Aorta (tissue), 5 donors: ENCODE measurements around the gene SPATA2L. TPM values are rescaled to one million over a fixed set of nuclear protein-coding genes. Genes with fewer than 3 reads are reported as not detected.
"Not testable (repeated sequence)": the region's sequence is repeated elsewhere in the genome, so short reads cannot be mapped to it uniquely, and the experiment has no call there.

Experiments
- ATAC-seq: fragments of 200-7000 bp; cut with Tn5 transposase; one replicate; pipeline ENCODE4 v1.9.1; 2022; ENCODE audit warnings: moderate library complexity; ENCODE audit not compliant: low FRiP score
- DNase-seq, 2 donors: peaks; one replicate each; pipeline ENCODE4 v3.0.0-alpha.2; 2020
- H3K27ac ChIP-seq, 2 donors: one replicate each; pipeline ENCODE4 v1.5.1; 2013; ENCODE audit warnings: low read length in 2 of 2, mild to moderate bottlenecking in 2 of 2, moderate library complexity in 2 of 2, control low read depth in 1 of 2, inconsistent platforms in 1 of 2, low read depth in 1 of 2
- H3K27me3 ChIP-seq, 2 donors: one replicate each; pipeline ENCODE4 v1.6.1; 2013; ENCODE audit warnings: control low read depth in 1 of 2, low read length in 1 of 2, mild to moderate bottlenecking in 1 of 2, moderate library complexity in 1 of 2; ENCODE audit not compliant: insufficient read depth in 2 of 2, control insufficient read depth in 1 of 2
- H3K36me3 ChIP-seq, 2 donors: one replicate each; pipeline ENCODE4 v1.6.1; 2013; ENCODE audit warnings: control low read depth in 1 of 2, low read length in 1 of 2, mild to moderate bottlenecking in 1 of 2; ENCODE audit not compliant: insufficient read depth in 2 of 2, control insufficient read depth in 1 of 2
- H3K4me1 ChIP-seq, 2 donors: one replicate each; pipeline ENCODE4 v1.6.1; 2013; ENCODE audit warnings: low read length in 2 of 2, control low read depth in 1 of 2, mild to moderate bottlenecking in 1 of 2, moderate library complexity in 1 of 2; ENCODE audit not compliant: insufficient read depth in 2 of 2, control insufficient read depth in 1 of 2
- H3K4me3 ChIP-seq, 2 donors: one replicate each; pipeline ENCODE4 v1.5.1; 2013; ENCODE audit warnings: low read length in 2 of 2, control low read depth in 1 of 2, mild to moderate bottlenecking in 1 of 2
- H3K9me3 ChIP-seq: one replicate; pipeline ENCODE4 v1.6.1; 2013; ENCODE audit warnings: mild to moderate bottlenecking, low read length; ENCODE audit not compliant: control insufficient read depth
- WGBS, 2 donors: extraction: QIAGEN DNeasy Blood & Tissue Kit; methylation state at CpG; one replicate each; pipeline ENCODE4 v1.1.7; 2013; 5-methylcytosine and 5-hydroxymethylcytosine counted together
- intact Hi-C, 2 donors: fragments of 100-400 bp; cut with DNase I; formaldehyde crosslinking; loops; one replicate each; pipeline versions ENCODE4 v1.14.2 to v1.15.0; 2022
- polyA plus RNA-seq, 2 donors: library from polyadenylated mRNA; stranded (reverse); fragments of 200-250 nt; gene quantifications; one replicate each; pipeline ENCODE4 v1.2.3, GENCODE V29; 2013
- total RNA-seq, 2 donors: library from RNA; stranded (reverse); fragmentation: NEBNext Ultra II Directional; extraction: Animal tissue kit (Norgen Biotek cat#: 25700); gene quantifications; one replicate each; pipeline ENCODE4 v1.2.1, GENCODE V29; 2021
- donor health status: healthy with polysubstance abuse.
- donor health status: Bipolar disorder and iron deficiency.
- donor health status: DM: no; HTN: no; CAD: no.
- donor health status: DM: no; HTN: no; CAD: no.
- donor health status: DM: yes; HTN: yes; CAD: no.

SPATA2L gene
- total and polyA plus RNA-seq, 4 donors, result 4.9 to 13.4 (median 10.5) TPM

DNA sequence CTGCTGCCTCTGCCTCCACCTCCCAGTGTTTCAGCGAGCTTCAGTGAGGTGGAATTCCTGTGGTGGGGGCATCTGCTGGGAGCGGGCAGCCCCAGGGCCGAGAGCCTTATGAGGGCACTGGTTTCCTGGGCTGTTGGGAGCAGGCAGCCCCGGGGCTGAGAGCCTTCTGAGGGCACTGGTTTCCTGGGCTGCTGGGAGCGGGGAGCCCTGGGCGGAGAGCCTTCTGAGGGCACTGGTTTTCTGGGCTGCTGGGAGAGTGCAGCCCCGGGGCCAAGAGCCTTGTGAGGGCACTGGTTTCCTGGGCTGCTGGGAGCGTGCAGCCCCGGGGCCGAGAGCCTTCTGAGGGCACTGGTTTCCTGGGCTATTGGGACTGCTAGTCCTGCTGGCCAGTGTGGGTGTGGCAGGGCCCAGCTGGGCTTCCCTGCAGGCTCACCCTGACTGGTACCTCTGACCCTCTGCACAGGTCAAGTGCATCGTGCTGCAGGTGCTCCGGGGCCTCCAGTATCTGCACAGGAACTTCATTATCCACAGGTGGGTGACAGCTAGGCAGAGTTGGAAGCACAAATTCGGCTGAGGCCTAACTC, 9.4 kb downstream of the SPATA2L start:
- ATAC-seq (no peak), DNase-seq (no peak)
- 93 to 94% methylated on average over 13 of the region's 13 CpGs for WGBS, 2 donors
- Histone ChIP-seq H3K4me3 (no peak overlapping the region), H3K36me3 (no peaks in the 10 kb centered on the region), H3K9me3 (no peaks in the 10 kb centered on the region), H3K27me3 (peaks cover 0 to 3% of the 10 kb centered on the region in 2 donors), H3K4me1 (no peaks in the 10 kb centered on the region), H3K27ac (no peak overlapping the region)
- intact Hi-C loops, result no loop called here

GRCh38 chr16:89691231-89691985, 10.1 kb downstream of the SPATA2L start:
- ATAC-seq (no peak), DNase-seq (no peak)
- 96 to 97% methylated on average over 21 of the region's 21 CpGs for WGBS, 2 donors
- Histone ChIP-seq H3K4me1 (no peaks in the 10 kb centered on the region), H3K4me3 (no peak overlapping the region), H3K9me3 (no peaks in the 10 kb centered on the region), H3K36me3 (no peaks in the 10 kb centered on the region), H3K27ac (no peak overlapping the region), H3K27me3 (peaks cover 0 to 3% of the 10 kb centered on the region in 2 donors)
- intact Hi-C loops, result no loop called here

- 89 to 93% methylated on average over 16 of the region's 16 CpGs for WGBS, 2 donors
- Histone ChIP-seq H3K27ac (no peak overlapping the region), H3K4me3 (no peak overlapping the region), H3K9me3 (no peaks in the 10 kb centered on the region), H3K27me3 (peaks cover 0 to under 1% of the 10 kb centered on the region in 2 donors), H3K36me3 (no peaks in the 10 kb centered on the region), H3K4me1 (no peaks in the 10 kb centered on the region)
- DNase-seq (no peak), ATAC-seq (no peak)
- intact Hi-C loops, result no loop called here
Observed at GRCh38 chr16:89690392-89690901, 11.1 kb downstream of the SPATA2L start.

GRCh38 chr16:89689621-89690020, 11.9 kb downstream of the SPATA2L start:
- ATAC-seq, H3K4me1 ChIP-seq, H3K27ac ChIP-seq, H3K27me3 ChIP-seq, H3K4me3 ChIP-seq, H3K36me3 ChIP-seq, H3K9me3 ChIP-seq, DNase-seq, intact Hi-C loops: not testable (repeated sequence)
- WGBS, 2 donors, result 84 to 97% methylated on average over 4 of the region's 4 CpGs

DNA sequence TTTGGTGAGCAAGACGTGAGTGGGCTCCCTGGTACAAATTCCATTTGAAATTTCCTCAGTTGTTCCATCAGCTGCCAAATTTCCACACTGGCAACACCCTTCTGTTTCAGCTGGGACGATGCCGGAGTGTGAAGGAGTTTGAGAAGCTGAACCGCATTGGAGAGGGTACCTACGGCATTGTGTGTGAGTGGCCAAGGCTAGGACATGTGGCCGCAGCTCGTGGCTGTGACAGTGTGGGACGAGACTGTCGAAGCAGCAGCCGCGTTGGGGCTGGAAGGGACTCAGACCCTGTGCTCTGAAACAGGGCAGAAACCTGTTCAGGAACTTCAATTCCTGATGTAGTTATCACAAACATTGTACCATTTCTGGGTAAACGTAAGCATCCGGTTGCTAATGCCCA, 12.4 kb downstream of the SPATA2L start:
- ATAC-seq, result no peak
- intact Hi-C loops, result no loop called here
- no peak for DNase-seq
- Histone ChIP-seq H3K27ac (no peak overlapping the region), H3K9me3 (no peaks in the 10 kb centered on the region), H3K27me3 (no peaks in the 10 kb centered on the region), H3K4me3 (no peak overlapping the region), H3K4me1 (no peaks in the 10 kb centered on the region), H3K36me3 (no peaks in the 10 kb centered on the region)
- WGBS, 2 donors, result 91 to 94% methylated on average over 13 of the region's 13 CpGs

DNA sequence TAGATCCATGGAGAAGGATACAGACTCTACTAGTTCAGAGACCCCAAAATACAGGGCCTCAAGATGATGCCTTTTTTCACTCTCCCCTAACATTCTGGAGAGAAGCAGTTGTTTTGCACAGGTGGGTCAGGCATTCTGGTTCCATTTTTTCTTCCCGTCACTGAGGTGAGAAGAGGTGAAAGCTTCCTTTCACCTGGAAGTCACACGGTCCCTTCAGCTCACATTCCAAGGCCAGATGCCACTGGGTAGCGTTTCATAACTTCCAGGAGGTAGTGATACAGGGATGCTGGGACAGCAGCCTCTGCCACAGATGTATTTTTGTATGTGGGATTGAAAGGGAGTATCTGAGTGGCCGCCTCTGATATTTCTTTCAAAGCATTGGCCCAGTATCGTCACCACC, 13.1 kb downstream of the SPATA2L start:
- Histone ChIP-seq H3K4me3 (no peak overlapping the region), H3K27me3 (no peaks in the 10 kb centered on the region), H3K4me1 (no peaks in the 10 kb centered on the region), H3K9me3 (no peaks in the 10 kb centered on the region), H3K27ac (no peak overlapping the region), H3K36me3 (no peaks in the 10 kb centered on the region)
- DNase-seq (no peak), ATAC-seq (no peak)
- WGBS, 2 donors, result 94 to 95% methylated on average over 5 of the region's 5 CpGs
- intact Hi-C loops, result no loop called here

- H3K36me3 ChIP-seq, result no peaks in the 10 kb centered on the region
- WGBS, 2 donors, result 12% methylated on average over 42 of the region's 42 CpGs
- DNase-seq, result peak in 1 of 2 donors; percentile 26
- peak overlapping the region; percentile 86 to 93 for H3K4me3 ChIP-seq
- peak; percentile 47 for ATAC-seq
- H3K4me1 ChIP-seq, result no peaks in the 10 kb centered on the region
- intact Hi-C loops, result no loop called here
- H3K27ac ChIP-seq, result no peak overlapping the region
- H3K27me3 ChIP-seq, result no peaks in the 10 kb centered on the region
- no peaks in the 10 kb centered on the region for H3K9me3 ChIP-seq
Observed at GRCh38 chr16:89687092-89687940, 14.2 kb downstream of the SPATA2L start.

- Histone ChIP-seq H3K4me1 (no peaks in the 10 kb centered on the region), H3K27me3 (no peaks in the 10 kb centered on the region), H3K9me3 (no peaks in the 10 kb centered on the region), H3K27ac (peak within 1 kb of the TSS in 1 of 2 donors; percentile 68), H3K36me3 (no peaks in the 10 kb centered on the region), H3K4me3 (peak within 1 kb of the TSS; percentile 86 to 93)
- WGBS, 2 donors, result 0 to 1% methylated on average over 54 to 67 of the region's 67 CpGs
- DNase-seq (peak; percentile 91 to 96), ATAC-seq (peak; percentile 96)
- intact Hi-C loops, result loop anchor here in 1 of 2 donors (1.0 kb wide), 1 partner anchor 28 kb away; no protein-coding TSS in a partner anchor
Observed at GRCh38 chr16:89686520-89687091, 14.9 kb downstream of the SPATA2L start, which contains the start of gene CDK10. Gene CDK10 (plus strand): TSS chr16:89686689. CDS start chr16:89686711, 22 bp downstream.
